Fibroblast of lung (primary cell): ENCODE data around the gene DIPK1B. TPM values are rescaled to one million over a fixed set of nuclear protein-coding genes. Genes with fewer than 3 reads are reported as not detected.
"Not testable (repeated sequence)": the region's sequence is repeated elsewhere in the genome, so short reads cannot be mapped to it uniquely, and the experiment has no call there.

Source experiments
- DNase-seq, 2 donors: peaks; one replicate each; pipeline versions ENCODE4 v3.0.0 to v3.0.0-alpha.2; 2010; ENCODE audit warnings: low read depth in 2 of 2
- H2AFZ ChIP-seq: 2 replicates; pipeline ENCODE4 v1.5.1; 2012; ENCODE audit warnings: low read length, control low read depth, inconsistent platforms
- H3K27ac ChIP-seq: 2 replicates; pipeline ENCODE4 v1.5.1; 2011; ENCODE audit warnings: low read length, control low read depth; ENCODE audit not compliant: insufficient read depth
- H3K27me3 ChIP-seq: 2 replicates; pipeline ENCODE4 v1.5.1; 2011; ENCODE audit warnings: mild to moderate bottlenecking, low read length; ENCODE audit not compliant: control insufficient read depth, insufficient read depth
- H3K36me3 ChIP-seq: 2 replicates; pipeline ENCODE4 v1.5.1; 2011; ENCODE audit warnings: low read length; ENCODE audit not compliant: control insufficient read depth, insufficient read depth
- H3K4me1 ChIP-seq: 2 replicates; pipeline ENCODE4 v1.5.1; 2011; ENCODE audit warnings: low read length; ENCODE audit not compliant: control insufficient read depth, insufficient read depth; ENCODE audit errors: extremely low read depth
- H3K4me2 ChIP-seq: 2 replicates; pipeline ENCODE4 v1.5.1; 2011; ENCODE audit warnings: low read length, control low read depth; ENCODE audit not compliant: insufficient read depth; ENCODE audit errors: extremely low read depth
- H3K4me3 ChIP-seq, 4 experiments: fragments of 200-600 bp in 1 of 4; sonication (generic) in 1 of 4; replicated peaks in 1 of 4; 2 replicates each; pipeline ENCODE4 v1.5.1; 2011 to 2016; ENCODE audit warnings: low read length in 4 of 4, low read depth in 3 of 4, mild to moderate bottlenecking in 3 of 4, control low read depth in 2 of 4, inconsistent platforms in 1 of 4, mixed read lengths in 1 of 4; ENCODE audit not compliant: insufficient read depth in 1 of 4; ENCODE audit errors: control extremely low read depth in 1 of 4
- H3K79me2 ChIP-seq: 2 replicates; pipeline ENCODE4 v1.5.1; 2012; ENCODE audit warnings: mild to moderate bottlenecking, low read length, inconsistent platforms; ENCODE audit not compliant: control insufficient read depth, insufficient read depth
- H3K9ac ChIP-seq: 2 replicates; pipeline ENCODE4 v1.5.1; 2011; ENCODE audit warnings: mild to moderate bottlenecking, low read length, control low read depth; ENCODE audit not compliant: insufficient read depth
- H3K9me3 ChIP-seq: 2 replicates; pipeline ENCODE4 v1.5.1; 2012; ENCODE audit warnings: low read depth, low read length; ENCODE audit not compliant: control insufficient read depth, insufficient read depth
- H4K20me1 ChIP-seq: 2 replicates; pipeline ENCODE4 v1.5.1; 2011; ENCODE audit warnings: low read length; ENCODE audit not compliant: control insufficient read depth, insufficient read depth; ENCODE audit errors: extremely low read depth
- EZH2 ChIP-seq: IDR thresholded peaks from 2 replicates; pipeline ENCODE4 v1.5.1; 2012; ENCODE audit warnings: low read length, control low read depth, mild to moderate bottlenecking; ENCODE audit errors: missing control alignments
- polyA plus RNA-seq, 2 donors: library from polyadenylated mRNA; depleted of rRNA in 1 of 2; stranded (reverse) in 1 of 2; unstranded in 1 of 2; fragments of >200 nt; gene quantifications; 2 replicates each; pipeline ENCODE4 v1.2.1, GENCODE V29; 2011 to 2012; ENCODE audit warnings: missing spikeins in 1 of 2
- total RNA-seq: library from RNA; depleted of rRNA; stranded (reverse); fragments of >200 nt; gene quantifications from 2 replicates; pipeline ENCODE4 v1.2.1, GENCODE V29; 2014
- TF ChIP-seq, protein P1 (sequence below), 2 donors: IDR thresholded peaks in 1 of 2; conservative IDR thresholded peaks in 1 of 2; 1 replicate in 1 of 2; 2 replicates in 1 of 2; pipeline ENCODE4 v1.5.1; 2011 to 2012; ENCODE audit warnings: low read length in 2 of 2, control low read depth in 1 of 2, inconsistent platforms in 1 of 2, low read depth in 1 of 2, mild to moderate bottlenecking in 1 of 2

Gene DIPK1B
- total and polyA plus RNA-seq, 2 donors (not counting 1 experiment from before 2014, with no cell fraction given): 0.16 to 0.33 TPM

DNA sequence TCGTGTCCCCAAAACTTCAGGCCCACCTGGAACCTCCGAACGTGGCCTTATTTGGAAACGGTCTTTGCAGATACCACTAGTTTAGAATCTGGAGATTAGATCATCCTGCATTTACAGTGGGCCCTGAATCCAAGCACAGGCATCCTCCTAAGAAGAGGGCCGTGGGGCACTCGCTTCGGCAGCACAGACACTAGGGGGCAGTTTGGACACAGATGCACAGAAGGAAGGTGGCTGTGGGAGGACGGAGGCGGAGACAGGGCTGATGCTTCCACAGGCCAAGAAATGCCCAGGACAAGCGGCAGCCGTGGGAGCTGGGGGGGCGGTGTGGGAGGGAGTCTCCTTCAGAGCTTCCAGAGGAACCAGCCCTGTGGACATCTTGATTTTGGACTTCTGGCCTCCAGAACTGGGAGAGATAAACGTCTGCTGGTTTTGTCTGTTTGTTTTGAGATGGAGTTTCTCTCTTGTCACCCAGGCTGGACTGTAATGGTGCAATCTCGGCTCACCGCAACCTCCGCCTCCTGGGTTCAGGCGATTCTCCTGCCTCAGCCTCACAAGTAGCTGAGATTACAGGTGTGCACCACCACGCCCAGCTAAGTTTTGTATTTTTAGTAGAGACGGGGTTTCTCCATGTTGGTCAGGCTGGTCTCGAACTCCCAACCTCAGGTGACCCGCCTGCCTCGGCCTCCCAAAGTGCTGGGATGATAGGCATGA, 48.6 kb downstream of the DIPK1B start:
- not testable (repeated sequence) for H3K4me2 ChIP-seq, H3K4me3 ChIP-seq, H3K9me3 ChIP-seq, H3K27ac ChIP-seq, H2AFZ ChIP-seq, H3K27me3 ChIP-seq, H4K20me1 ChIP-seq, H3K79me2 ChIP-seq, H3K9ac ChIP-seq, H3K36me3 ChIP-seq, H3K4me1 ChIP-seq
- TF ChIP-seq, protein P1, sequence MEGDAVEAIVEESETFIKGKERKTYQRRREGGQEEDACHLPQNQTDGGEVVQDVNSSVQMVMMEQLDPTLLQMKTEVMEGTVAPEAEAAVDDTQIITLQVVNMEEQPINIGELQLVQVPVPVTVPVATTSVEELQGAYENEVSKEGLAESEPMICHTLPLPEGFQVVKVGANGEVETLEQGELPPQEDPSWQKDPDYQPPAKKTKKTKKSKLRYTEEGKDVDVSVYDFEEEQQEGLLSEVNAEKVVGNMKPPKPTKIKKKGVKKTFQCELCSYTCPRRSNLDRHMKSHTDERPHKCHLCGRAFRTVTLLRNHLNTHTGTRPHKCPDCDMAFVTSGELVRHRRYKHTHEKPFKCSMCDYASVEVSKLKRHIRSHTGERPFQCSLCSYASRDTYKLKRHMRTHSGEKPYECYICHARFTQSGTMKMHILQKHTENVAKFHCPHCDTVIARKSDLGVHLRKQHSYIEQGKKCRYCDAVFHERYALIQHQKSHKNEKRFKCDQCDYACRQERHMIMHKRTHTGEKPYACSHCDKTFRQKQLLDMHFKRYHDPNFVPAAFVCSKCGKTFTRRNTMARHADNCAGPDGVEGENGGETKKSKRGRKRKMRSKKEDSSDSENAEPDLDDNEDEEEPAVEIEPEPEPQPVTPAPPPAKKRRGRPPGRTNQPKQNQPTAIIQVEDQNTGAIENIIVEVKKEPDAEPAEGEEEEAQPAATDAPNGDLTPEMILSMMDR (conservative IDR thresholded peaks at IDR 0.05 in 1 of 2, IDR thresholded peaks at IDR 0.05 in 1 of 2; ENCODE audit: low read depth in 1 of 2, low read length in 2 of 2): peak; percentile 63 to 81
- peak; percentile 53 to 56 for DNase-seq

DNA sequence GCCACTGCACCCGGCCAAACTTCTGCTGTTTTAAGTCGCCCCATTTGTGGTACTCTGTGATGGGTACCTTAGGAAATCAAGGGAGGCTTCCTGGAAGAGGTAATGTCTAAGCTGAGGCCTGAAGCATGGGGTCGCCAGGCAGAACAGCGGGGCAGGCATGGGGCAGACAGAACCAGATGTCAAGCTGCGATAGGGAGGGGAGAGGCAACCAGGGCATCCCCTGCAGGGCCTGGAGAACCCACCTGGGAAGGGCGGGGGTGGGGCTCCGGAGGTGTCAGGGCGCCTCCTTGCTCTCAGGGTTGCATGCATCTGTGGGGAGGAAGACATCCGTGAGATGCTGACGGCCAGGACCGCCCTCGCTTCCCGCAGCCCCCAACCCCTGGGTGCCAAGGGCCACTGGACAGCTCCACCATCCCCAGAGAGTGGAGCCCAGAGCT, 49.2 kb downstream of the DIPK1B start:
- H3K27me3 ChIP-seq: peaks cover 3% of the 10 kb centered on the region
- H2AFZ ChIP-seq: no peak overlapping the region
- TF ChIP-seq EZH2: no peak
- TF ChIP-seq, protein P1 (conservative IDR thresholded peaks at IDR 0.05 in 1 of 2, IDR thresholded peaks at IDR 0.05 in 1 of 2; ENCODE audit: low read depth in 1 of 2, low read length in 2 of 2): no peak
- DNase-seq: no peak
- H3K9ac ChIP-seq: no peak overlapping the region
- no peaks in the 10 kb centered on the region for H3K79me2 ChIP-seq
- no peaks in the 10 kb centered on the region for H3K4me1 ChIP-seq
- no peaks in the 10 kb centered on the region for H3K36me3 ChIP-seq
- H4K20me1 ChIP-seq: no peaks in the 10 kb centered on the region
- no peak overlapping the region for H3K27ac ChIP-seq
- H3K4me3 ChIP-seq: no peak overlapping the region
- no peaks in the 10 kb centered on the region for H3K9me3 ChIP-seq
- no peak overlapping the region for H3K4me2 ChIP-seq

DNA sequence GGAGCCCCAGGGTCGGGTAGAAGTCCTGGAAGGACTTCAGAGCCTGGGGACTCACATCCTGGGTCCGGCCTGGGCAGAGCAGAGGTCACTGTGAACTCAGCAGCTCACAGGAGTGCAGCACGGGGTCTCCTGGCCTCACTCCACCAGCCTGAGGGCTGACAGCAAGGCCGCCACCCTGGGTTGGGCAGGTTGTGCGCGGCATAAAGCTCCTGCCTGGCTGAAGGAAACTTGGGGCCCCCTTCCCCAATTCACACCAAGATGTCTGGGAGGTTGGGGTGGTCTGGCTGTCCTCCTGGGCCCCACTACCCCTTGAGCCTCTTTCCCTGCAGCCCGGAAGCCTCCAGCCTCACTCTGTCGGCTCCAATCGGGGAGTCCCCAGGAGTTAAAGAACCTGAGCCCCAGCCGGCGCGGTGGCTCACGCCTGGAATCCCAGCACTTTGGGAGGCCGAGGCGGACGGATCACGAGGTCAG, 49.9 kb downstream of the DIPK1B start:
- no peaks in the 10 kb centered on the region for H4K20me1 ChIP-seq
- H3K79me2 ChIP-seq: no peaks in the 10 kb centered on the region
- DNase-seq: no peak
- no peak overlapping the region for H3K27ac ChIP-seq
- H3K4me1 ChIP-seq: no peaks in the 10 kb centered on the region
- no peak overlapping the region for H3K4me3 ChIP-seq
- no peaks in the 10 kb centered on the region for H3K36me3 ChIP-seq
- TF ChIP-seq EZH2: no peak
- TF ChIP-seq, protein P1 (conservative IDR thresholded peaks at IDR 0.05 in 1 of 2, IDR thresholded peaks at IDR 0.05 in 1 of 2; ENCODE audit: low read depth in 1 of 2, low read length in 2 of 2): no peak
- no peak overlapping the region for H3K4me2 ChIP-seq
- peaks cover 3% of the 10 kb centered on the region for H3K27me3 ChIP-seq
- no peak overlapping the region for H2AFZ ChIP-seq
- H3K9me3 ChIP-seq: no peaks in the 10 kb centered on the region
- H3K9ac ChIP-seq: no peak overlapping the region
